Left lobe of liver (tissue), 2 donors: ENCODE data around the gene CRB3. TPM values are rescaled to one million over a fixed set of nuclear protein-coding genes. Genes with fewer than 3 reads are reported as not detected.
"Not testable (repeated sequence)": the region's sequence is repeated elsewhere in the genome, so short reads cannot be mapped to it uniquely, and the experiment has no call there.

Experiments
- ATAC-seq: fragments of 200-7000 bp; cut with Tn5 transposase; one replicate; pipeline ENCODE4 v1.9.1; 2020; ENCODE audit warnings: mild to moderate bottlenecking, moderate library complexity
- DNase-seq: peaks from one replicate; pipeline ENCODE4 v3.0.0-alpha.2; 2020; ENCODE audit warnings: low spot score
- total RNA-seq: library from RNA; stranded (reverse); gene quantifications from one replicate; pipeline ENCODE4 v1.2.1, GENCODE V29; 2021
- donor health status: DM: no; HTN: no; CAD: no; lungs with moderate emphysema.
- donor health status: DM: no; HTN: yes; CAD: no.

CRB3 gene
- total RNA-seq, 1 donor from 2014 or later: 25.9 TPM

- no peak for ATAC-seq
These were observed 25.4 kb downstream of the CRB3 start for GRCh38 chr19:6489278-6490061.

GRCh38 chr19:6490134-6490533, 26.1 kb downstream of the CRB3 start:
- ATAC-seq (no peak), DNase-seq (no peak)

More at GRCh38 chr19:6489278-6490061, 25.4 kb downstream of the CRB3 start:
- no peak for DNase-seq

GRCh38 chr19:6491802-6492592, 27.9 kb downstream of the CRB3 start:
- DNase-seq (no peak), ATAC-seq (no peak)

- DNase-seq (no peak), ATAC-seq (no peak)
These were observed 30.5 kb downstream of the CRB3 start for GRCh38 chr19:6494438-6495036.

- ATAC-seq: no peak
- DNase-seq: no peak
These were observed 31.9 kb downstream of the CRB3 start for GRCh38 chr19:6495947-6496346.

- DNase-seq (no peak), ATAC-seq (no peak)
These were observed 34.4 kb downstream of the CRB3 start for GRCh38 chr19:6498294-6499036.

- DNase-seq (no peak), ATAC-seq (no peak)
These were observed 35.1 kb downstream of the CRB3 start for GRCh38 chr19:6499052-6499790.

- DNase-seq: no peak
- no peak for ATAC-seq
These were observed 37.0 kb downstream of the CRB3 start for GRCh38 chr19:6500837-6501739.

- DNase-seq (no peak), ATAC-seq (peak; percentile 55)
These were observed 37.9 kb downstream of the CRB3 start, which contains the start of gene TUBB4A for GRCh38 chr19:6501740-6502648. TUBB4A (minus strand) TSS chr19:6502309; CDS start chr19:6502212, 97 bp downstream.

- DNase-seq (no peak), ATAC-seq (peak; percentile 19)
These were observed 39.5 kb downstream of the CRB3 start for GRCh38 chr19:6503407-6504201.

GRCh38 chr19:6508028-6508771, 44.1 kb downstream of the CRB3 start:
- not testable (repeated sequence) for DNase-seq, ATAC-seq

- ATAC-seq (peak; percentile 54), DNase-seq (no peak)
These were observed 45.3 kb downstream of the CRB3 start for GRCh38 chr19:6509118-6509971.

- ATAC-seq (no peak), DNase-seq (no peak)
These were observed 46.5 kb downstream of the CRB3 start for GRCh38 chr19:6510618-6511017.

- no peak for DNase-seq
- ATAC-seq: no peak
These were observed 50.0 kb downstream of the CRB3 start for GRCh38 chr19:6514089-6514488.

- ATAC-seq (no peak), DNase-seq (no peak)
These were observed 51.0 kb downstream of the CRB3 start for GRCh38 chr19:6514926-6515544.
